Measurements from ENCODE around the gene EMC7.

Gene EMC7

DNA sequence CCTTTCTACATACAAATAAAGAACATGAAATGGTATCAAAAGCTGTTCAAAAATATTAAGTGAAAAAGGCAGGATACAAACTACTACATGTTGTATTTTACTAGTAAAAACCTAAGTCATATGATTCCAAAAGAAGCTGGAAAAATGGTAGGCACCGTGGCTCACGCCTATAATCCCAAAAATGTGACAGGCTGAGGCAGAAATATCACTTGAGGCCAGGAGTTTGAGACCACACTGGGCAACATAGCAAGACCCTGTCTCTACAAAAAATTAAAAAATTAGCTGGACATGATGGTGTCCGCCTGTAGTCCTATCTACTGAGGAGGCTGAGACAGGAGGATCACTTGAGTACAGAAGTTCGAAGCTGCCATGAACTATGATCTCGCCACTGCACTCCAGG is 1.7 kb downstream of the EMC7 start:
- 0 out of 2 replicates have a peak overlapping the region, but pooled peaks have one; percentile 86 for H3K4me3 ChIP-seq (replicated peaks; ENCODE audit: low read depth, low read length)
- DNase-seq (ENCODE audit: extremely low read depth, low read depth): no peak
- TF ChIP-seq, protein P1, sequence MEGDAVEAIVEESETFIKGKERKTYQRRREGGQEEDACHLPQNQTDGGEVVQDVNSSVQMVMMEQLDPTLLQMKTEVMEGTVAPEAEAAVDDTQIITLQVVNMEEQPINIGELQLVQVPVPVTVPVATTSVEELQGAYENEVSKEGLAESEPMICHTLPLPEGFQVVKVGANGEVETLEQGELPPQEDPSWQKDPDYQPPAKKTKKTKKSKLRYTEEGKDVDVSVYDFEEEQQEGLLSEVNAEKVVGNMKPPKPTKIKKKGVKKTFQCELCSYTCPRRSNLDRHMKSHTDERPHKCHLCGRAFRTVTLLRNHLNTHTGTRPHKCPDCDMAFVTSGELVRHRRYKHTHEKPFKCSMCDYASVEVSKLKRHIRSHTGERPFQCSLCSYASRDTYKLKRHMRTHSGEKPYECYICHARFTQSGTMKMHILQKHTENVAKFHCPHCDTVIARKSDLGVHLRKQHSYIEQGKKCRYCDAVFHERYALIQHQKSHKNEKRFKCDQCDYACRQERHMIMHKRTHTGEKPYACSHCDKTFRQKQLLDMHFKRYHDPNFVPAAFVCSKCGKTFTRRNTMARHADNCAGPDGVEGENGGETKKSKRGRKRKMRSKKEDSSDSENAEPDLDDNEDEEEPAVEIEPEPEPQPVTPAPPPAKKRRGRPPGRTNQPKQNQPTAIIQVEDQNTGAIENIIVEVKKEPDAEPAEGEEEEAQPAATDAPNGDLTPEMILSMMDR (IDR thresholded peaks at IDR 0.05; ENCODE audit: low read depth, low read length, missing control alignments): no peak

DNA sequence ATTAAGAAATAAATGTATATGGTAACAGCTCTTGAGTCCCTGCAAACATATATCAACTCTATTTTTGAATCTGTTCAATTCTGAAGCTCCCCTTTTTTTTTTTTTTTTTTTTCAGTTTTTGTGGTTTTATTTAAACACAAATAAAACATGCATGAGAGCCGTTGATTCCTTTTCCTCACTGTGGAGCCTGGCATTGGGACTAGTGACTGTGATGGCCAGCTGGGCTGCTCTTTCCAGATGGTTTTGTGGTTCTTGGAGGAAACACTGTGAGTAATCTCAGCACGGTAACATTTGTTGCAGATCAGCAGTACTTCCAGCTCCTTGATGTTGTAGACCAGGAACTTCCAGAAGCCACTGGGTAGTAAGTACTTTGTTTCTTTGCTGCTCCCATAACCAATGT is 15.9 kb downstream of the EMC7 start:
- H3K4me3 ChIP-seq (replicated peaks; ENCODE audit: low read depth, low read length): no peak overlapping the region
- TF ChIP-seq, protein P1 (IDR thresholded peaks at IDR 0.05; ENCODE audit: low read depth, low read length, missing control alignments): no peak
- peak; percentile 26 for DNase-seq (ENCODE audit: extremely low read depth, low read depth)

DNA sequence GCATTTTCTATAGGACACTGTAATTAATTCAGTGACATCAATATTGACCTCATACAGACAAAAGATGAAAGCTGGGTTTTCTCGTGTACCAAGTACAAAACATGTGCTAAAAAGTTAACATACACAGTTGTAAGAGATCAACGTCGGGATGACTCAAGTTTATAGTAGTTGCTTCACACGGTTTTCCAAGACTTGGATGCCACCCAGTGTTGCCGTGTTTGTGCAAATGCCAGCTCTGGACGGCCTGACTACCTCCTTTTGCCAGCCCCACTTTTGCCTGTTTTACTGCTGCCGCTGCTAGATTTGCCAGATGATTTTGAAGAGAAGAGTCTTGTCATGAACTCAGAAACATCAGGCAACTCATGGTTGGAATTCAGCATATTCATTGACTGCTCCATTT is 17.6 kb downstream of the EMC7 start:
- peak; percentile 40 for DNase-seq (ENCODE audit: extremely low read depth, low read depth)
- TF ChIP-seq, protein P1 (IDR thresholded peaks at IDR 0.05; ENCODE audit: low read depth, low read length, missing control alignments): no peak
- H3K4me3 ChIP-seq (replicated peaks; ENCODE audit: low read depth, low read length): no peak overlapping the region

DNA sequence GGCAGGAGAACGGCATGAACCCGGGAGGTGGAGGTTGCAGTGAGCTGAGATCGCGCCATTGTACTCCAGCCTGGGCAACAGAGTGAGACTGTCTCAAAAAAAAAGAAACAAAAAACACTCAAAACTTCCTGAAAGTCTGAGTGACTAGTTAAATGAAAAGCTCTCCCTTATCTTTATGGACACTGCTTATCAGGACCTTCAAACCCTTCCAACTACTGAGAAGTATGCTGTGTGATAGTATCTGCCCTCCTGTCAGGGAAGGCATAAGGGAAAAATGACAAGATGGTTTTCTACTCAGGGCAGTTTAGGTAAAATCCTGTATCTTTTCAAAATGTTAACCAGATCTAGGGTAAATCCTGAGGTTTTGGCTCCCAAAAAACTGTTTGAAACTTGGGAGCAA is 21.8 kb downstream of the EMC7 start:
- no peak overlapping the region for H3K4me3 ChIP-seq (replicated peaks; ENCODE audit: low read depth, low read length)
- DNase-seq (ENCODE audit: extremely low read depth, low read depth): no peak
- TF ChIP-seq, protein P1 (IDR thresholded peaks at IDR 0.05; ENCODE audit: low read depth, low read length, missing control alignments): no peak

DNA sequence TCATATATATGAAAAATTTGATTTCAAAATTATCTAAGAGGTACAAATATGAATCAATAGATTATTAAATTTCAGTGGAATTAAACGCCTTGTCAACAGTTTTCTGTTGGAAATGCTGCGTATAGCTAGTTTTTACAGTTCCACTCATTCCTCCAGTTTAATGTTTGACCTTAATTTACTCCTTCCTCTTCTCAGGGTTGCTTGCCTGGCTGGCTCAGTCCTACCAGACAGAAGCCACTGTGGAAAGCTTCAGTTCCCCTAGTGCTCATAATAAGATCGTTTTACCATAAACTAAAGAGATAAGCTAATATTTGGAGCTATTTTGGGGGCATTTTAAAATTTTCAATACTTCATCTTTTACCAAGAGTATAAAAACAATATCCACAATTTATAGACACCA is 22.8 kb downstream of the EMC7 start:
- no peak overlapping the region for H3K4me3 ChIP-seq (replicated peaks; ENCODE audit: low read depth, low read length)
- TF ChIP-seq, protein P1 (IDR thresholded peaks at IDR 0.05; ENCODE audit: low read depth, low read length, missing control alignments): no peak
- DNase-seq (ENCODE audit: extremely low read depth, low read depth): no peak

DNA sequence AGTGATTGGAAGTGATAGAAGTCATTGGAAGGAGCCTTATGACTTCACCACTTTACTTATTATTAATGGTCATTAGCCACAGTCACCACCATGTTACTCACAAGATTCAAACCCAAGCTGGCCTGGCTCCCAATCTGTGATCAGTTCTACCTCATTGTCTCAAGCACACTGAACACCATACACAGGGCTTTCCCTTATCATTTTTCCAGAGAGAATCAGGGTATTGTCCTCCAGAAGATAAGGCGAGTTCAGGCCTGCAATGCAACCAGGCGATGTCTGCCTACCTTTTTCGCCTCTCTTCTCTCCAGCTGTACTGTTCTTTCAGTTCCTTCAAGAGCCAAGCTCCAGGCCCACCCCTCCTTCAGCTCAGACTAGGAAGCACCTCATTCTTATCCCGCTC is 24.9 kb downstream of the EMC7 start:
- DNase-seq (ENCODE audit: extremely low read depth, low read depth): no peak
- TF ChIP-seq, protein P1 (IDR thresholded peaks at IDR 0.05; ENCODE audit: low read depth, low read length, missing control alignments): no peak
- H3K4me3 ChIP-seq (replicated peaks; ENCODE audit: low read depth, low read length): no peak overlapping the region

DNA sequence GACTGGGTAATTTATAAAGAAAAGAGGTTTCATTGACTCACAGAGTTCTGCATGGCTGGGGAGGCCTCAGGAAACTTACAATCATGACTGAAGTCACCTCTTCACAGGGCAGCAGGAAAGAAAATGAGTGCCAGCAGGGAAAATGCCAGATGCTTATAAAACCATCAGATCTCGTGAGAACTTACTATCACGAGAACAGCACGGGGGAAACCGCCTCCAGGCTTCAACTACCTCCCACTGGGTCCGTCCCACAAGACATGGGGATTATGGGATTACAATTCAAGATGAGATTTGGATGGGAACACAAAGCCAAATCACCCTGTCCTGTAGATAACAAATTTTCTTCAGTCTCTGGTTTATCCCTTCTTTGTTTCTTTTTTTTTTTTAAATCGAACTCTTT is 31.7 kb downstream of the EMC7 start:
- DNase-seq (ENCODE audit: extremely low read depth, low read depth): no peak
- TF ChIP-seq, protein P1 (IDR thresholded peaks at IDR 0.05; ENCODE audit: low read depth, low read length, missing control alignments): no peak
- no peak overlapping the region for H3K4me3 ChIP-seq (replicated peaks; ENCODE audit: low read depth, low read length)

All from HFF-Myc (cell line).